H1 (cell line): ENCODE data around the gene FAM174A. TPM values are rescaled to one million over a fixed set of nuclear protein-coding genes. Genes with fewer than 3 reads are reported as not detected.

Experiments
- ATF2 ChIP-seq: IDR thresholded peaks from 2 replicates; pipeline ENCODE4 v1.6.1; 2012; ENCODE audit warnings: low read length, inconsistent platforms
- ATF3 ChIP-seq: IDR thresholded peaks from 2 replicates; pipeline ENCODE4 v1.6.1; 2011; ENCODE audit warnings: low read depth, mild to moderate bottlenecking, low read length; ENCODE audit not compliant: insufficient read depth
- BACH1 ChIP-seq: IDR thresholded peaks from 2 replicates; pipeline ENCODE4 v1.6.1; 2012; ENCODE audit warnings: low read length, improper control_type of control experiment
- CBX5 ChIP-seq: fragments of 300-800, 300-1000 bp; sonication (generic); IDR thresholded peaks from 2 replicates; pipeline ENCODE4 v1.7.1; 2016; ENCODE audit warnings: antibody characterized with exemption, low read length, low read depth
- CEBPB ChIP-seq: IDR thresholded peaks from 2 replicates; pipeline ENCODE4 v1.6.1; 2012; ENCODE audit warnings: low read depth, low read length
- EP300 ChIP-seq, 2 experiments: IDR thresholded peaks; 1 replicate in 1 of 2; 2 replicates in 1 of 2; pipeline ENCODE4 v1.6.1; 2011 to 2012; ENCODE audit warnings: low read depth in 2 of 2, low read length in 2 of 2, mild to moderate bottlenecking in 2 of 2, borderline replicate concordance in 1 of 2, inconsistent platforms in 1 of 2, moderate library complexity in 1 of 2
- GTF2F1 ChIP-seq: IDR thresholded peaks from 2 replicates; pipeline ENCODE4 v1.6.1; 2012; ENCODE audit warnings: low read depth, low read length, improper control_type of control experiment, borderline replicate concordance
- JUN ChIP-seq: IDR thresholded peaks from 2 replicates; pipeline ENCODE4 v1.6.1; 2011; ENCODE audit warnings: low read depth, mild to moderate bottlenecking, improper control_type of control experiment, low read length
- KDM4A ChIP-seq: IDR thresholded peaks from one replicate; pipeline ENCODE4 v1.7.1; 2012; ENCODE audit warnings: low read depth, mild to moderate bottlenecking, moderate library complexity, low read length, inconsistent platforms; ENCODE audit not compliant: severe bottlenecking
- MAX ChIP-seq: IDR thresholded peaks from 2 replicates; pipeline ENCODE4 v1.6.1; 2012; ENCODE audit warnings: inconsistent platforms
- NANOG ChIP-seq: IDR thresholded peaks from 2 replicates; pipeline ENCODE4 v1.6.1; 2011; ENCODE audit warnings: low read length, low read depth, mild to moderate bottlenecking, inconsistent platforms; ENCODE audit not compliant: insufficient read depth, poor library complexity, severe bottlenecking
- POLR2AphosphoS5 ChIP-seq: IDR thresholded peaks from 2 replicates; pipeline ENCODE4 v1.6.1; 2011; ENCODE audit warnings: low read depth, low read length
- RAD21 ChIP-seq, 2 experiments: IDR thresholded peaks in 1 of 2; conservative IDR thresholded peaks in 1 of 2; 2 replicates each; pipeline ENCODE4 v1.6.1; 2011; ENCODE audit warnings: low read depth in 2 of 2, low read length in 2 of 2, improper control_type of control experiment in 1 of 2, inconsistent platforms in 1 of 2, mild to moderate bottlenecking in 1 of 2, moderate library complexity in 1 of 2
- RFX5 ChIP-seq: IDR thresholded peaks from 2 replicates; pipeline ENCODE4 v1.6.1; 2011; ENCODE audit warnings: low read depth, low read length, improper control_type of control experiment, borderline replicate concordance
- SIRT6 ChIP-seq: IDR thresholded peaks from one replicate; pipeline ENCODE4 v1.7.1; 2012; ENCODE audit warnings: low read length, inconsistent platforms
- SRF ChIP-seq: IDR thresholded peaks from 2 replicates; pipeline ENCODE4 v1.6.1; 2011; ENCODE audit warnings: mild to moderate bottlenecking, low read depth, low read length, moderate library complexity
- SUZ12 ChIP-seq: fragments of 200-600 bp; sonication (generic); IDR thresholded peaks from 2 replicates; pipeline ENCODE4 v1.6.1; 2012; ENCODE audit warnings: mild to moderate bottlenecking, inconsistent platforms, low read length, moderate library complexity, mixed read lengths
- TAF1 ChIP-seq: IDR thresholded peaks from 2 replicates; pipeline ENCODE4 v1.6.1; 2011; ENCODE audit warnings: mild to moderate bottlenecking, low read depth, low read length
- TBP ChIP-seq: IDR thresholded peaks from 2 replicates; pipeline ENCODE4 v1.6.1; 2011; ENCODE audit warnings: low read depth, low read length, improper control_type of control experiment
- YY1 ChIP-seq: IDR thresholded peaks from 2 replicates; pipeline ENCODE4 v1.6.1; 2011; ENCODE audit warnings: low read depth, mild to moderate bottlenecking, low read length
- polyA plus RNA-seq, 7 experiments: library from polyadenylated mRNA; depleted of rRNA in 3 of 7; stranded (reverse) in 5 of 7; unstranded in 2 of 7; fragments of >200 nt in 5 of 7; fragments of 200-250 nt in 2 of 7; gene quantifications; 1 replicate in 5 of 7; 2 replicates in 1 of 7; 4 replicates in 1 of 7; pipeline versions ENCODE4 v1.2.1 to v1.2.3, GENCODE V29; 2011 to 2013; ENCODE audit warnings: missing spikeins in 2 of 7, mixed read lengths in 2 of 7
- total RNA-seq: library from RNA; stranded (reverse); fragmentation: NEBNext Ultra II Directional; extraction: Animal tissue kit (Norgen Biotek cat#: 25700); gene quantifications from 2 replicates; pipeline ENCODE4 v1.2.1, GENCODE V29; 2021

The FAM174A gene
- total and polyA plus RNA-seq, 2 of the 8 experiments (the other 6 are each of a cell fraction or from before 2014, with no cell fraction given): 3.9 to 5.3 TPM

- TF ChIP-seq ATF3 (no peak), JUN (peak; percentile 44; the same call in 1 of the 2 replicates), MAX (peak; percentile 63; the same call in 1 of the 2 replicates), RFX5 (no peak), TBP (peak; percentile 86), TAF1 (peak; percentile 85), CBX5 (no peak), BACH1 (no peak), KDM4A (peak; percentile 96), YY1 (no peak), SRF (peak; percentile 29; the same call in 1 of the 2 replicates), POLR2AphosphoS5 (peak; percentile 83), SIRT6 (no peak), ATF2 (no peak), SUZ12 (no peak), CEBPB (no peak), GTF2F1 (0 out of 2 replicates have a peak, but pooled peaks have one; percentile 29), RAD21 (IDR thresholded peaks at IDR 0.05 in 1 of 2, conservative IDR thresholded peaks at IDR 0.05 in 1 of 2; ENCODE audit: low read depth in 2 of 2, low read length in 2 of 2) (no peak), NANOG (no peak), EP300 (IDR thresholded peaks at IDR 0.05; ENCODE audit: borderline replicate concordance in 1 of 2, low read depth in 2 of 2, low read length in 2 of 2) (no peak)
These were observed at the start of gene FAM174A (continued) for GRCh38 chr5:100535060-100536005.
